Kasumi-1 (cell line): ENCODE data around the gene MBP.

Source experiments
- DNase-seq, 2 experiments: peaks; one replicate each; lab custom pipeline; 2025; lab: John Stamatoyannopoulos, UW

MBP gene

GRCh38 chr18:77151033-77151771, 18.6 kb upstream of the MBP start:
- no peak for DNase-seq

GRCh38 chr18:77150588-77150987, 18.0 kb upstream of the MBP start:
- no peak for DNase-seq

DNA sequence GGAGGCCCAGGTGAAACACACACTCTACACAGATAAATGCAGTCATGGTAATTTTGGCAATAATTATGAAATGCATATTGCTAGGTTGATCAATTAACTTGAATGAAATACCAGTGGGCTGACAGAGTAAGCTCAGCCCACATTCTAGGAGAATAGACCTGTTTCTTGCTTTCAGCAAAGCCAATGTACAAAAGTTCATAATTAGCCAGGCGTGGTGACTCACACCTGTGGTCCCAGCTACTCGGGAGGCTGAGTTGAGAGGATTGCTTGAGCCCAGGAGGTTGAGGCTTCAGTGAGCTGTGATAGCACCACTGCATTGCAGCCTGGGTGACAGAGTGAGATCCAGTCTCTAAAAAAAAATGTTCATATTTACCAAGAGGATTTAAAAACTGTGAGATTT, 15.7 kb upstream of the MBP start:
- no peak for DNase-seq

- DNase-seq: peak; percentile 68 to 76
Observed at GRCh38 chr18:77147418-77147852, 14.9 kb upstream of the MBP start.

GRCh38 chr18:77146249-77147080, 13.9 kb upstream of the MBP start:
- no peak for DNase-seq

- DNase-seq: no peak
Observed at GRCh38 chr18:77145364-77145901, 12.8 kb upstream of the MBP start.

- no peak for DNase-seq
Observed at GRCh38 chr18:77144451-77145118, 12.0 kb upstream of the MBP start.

- no peak for DNase-seq
Observed at GRCh38 chr18:77144046-77144445, 11.5 kb upstream of the MBP start.

DNA sequence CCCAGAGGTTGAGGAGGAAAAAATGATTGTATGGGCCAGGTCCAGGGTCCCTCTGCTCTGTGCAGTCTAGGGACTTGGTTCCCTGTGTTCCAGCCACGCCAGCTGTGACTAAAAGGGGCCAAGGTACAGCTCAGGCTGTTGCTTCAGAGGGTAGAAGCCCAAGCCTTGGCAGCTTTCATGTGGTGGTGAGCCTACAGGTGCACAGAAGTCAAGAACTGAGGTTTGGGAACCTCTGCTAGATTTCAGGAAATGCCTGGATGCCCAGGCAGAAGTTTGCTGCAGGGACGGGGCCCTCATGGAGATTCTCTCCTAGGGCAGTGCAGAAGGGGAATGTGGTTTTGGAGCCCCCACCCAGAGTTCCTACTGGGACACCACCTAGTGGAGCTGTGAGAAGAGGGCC, 10.6 kb upstream of the MBP start:
- no peak for DNase-seq

DNA sequence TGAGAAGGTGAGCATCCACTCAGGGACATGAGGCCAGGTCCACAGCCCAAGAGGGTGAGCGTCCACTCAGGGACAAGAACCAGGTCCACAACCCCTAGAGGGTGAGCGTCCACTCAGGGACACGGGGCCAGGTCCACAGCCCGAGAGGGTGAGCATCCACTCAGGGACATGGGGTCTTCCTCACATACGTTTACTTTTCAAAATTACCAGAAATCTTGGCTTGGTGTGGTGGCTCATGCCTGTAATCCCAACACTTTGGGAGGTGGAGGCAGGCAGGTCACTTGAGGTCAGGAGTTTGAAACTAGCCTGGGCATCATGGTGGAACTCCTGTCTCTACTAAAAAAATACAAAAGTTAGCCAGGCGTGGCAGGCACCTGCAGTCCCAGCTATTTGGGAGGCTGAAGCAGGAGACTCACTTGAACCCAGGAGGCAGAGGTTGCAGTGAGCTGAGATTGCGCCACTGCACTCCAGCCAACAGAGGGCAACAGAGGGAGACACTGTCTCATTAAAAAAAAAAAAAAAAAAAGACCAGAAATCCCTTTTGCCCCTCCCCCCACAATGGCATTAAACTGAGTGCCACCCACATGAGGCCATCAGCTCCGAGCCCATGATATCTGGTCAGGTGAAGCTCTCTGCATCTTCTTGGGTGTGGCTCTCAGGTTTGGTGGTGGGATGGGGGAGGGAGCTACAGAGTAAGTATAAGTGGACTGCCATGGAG, 9.0 kb upstream of the MBP start:
- DNase-seq: no peak

DNA sequence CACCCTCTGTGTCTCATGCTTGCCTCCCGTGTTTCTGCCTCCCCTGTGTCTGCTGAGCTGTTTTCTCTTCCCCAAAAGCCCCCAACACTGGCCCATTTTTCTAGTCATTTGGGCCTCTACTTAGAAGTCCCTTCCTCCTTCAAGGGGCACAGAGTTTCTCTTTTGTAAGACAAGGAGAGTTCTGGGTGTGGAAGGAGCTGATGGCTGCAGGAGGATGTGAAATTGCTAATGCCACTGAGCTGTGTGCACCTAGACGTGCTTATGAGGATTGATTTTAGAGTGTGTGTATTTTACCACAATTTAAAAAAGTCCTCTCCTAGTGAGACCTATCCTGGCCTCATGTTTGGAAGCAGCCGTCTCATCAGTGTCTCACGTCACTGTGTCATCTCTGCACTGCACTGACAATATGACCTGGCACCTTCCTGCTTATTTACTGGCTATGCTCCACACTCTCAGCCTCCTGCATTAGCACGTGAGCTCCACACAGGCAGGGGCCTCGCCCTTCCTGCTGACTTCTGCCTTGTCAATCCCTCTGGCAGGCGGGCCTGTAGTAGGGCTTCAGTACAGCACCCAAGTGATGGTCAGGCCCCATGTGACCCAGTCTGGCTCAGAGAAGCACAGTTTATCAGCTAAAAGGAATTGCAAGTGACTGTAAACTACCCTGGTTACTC, 8.0 kb upstream of the MBP start:
- no peak for DNase-seq

DNA sequence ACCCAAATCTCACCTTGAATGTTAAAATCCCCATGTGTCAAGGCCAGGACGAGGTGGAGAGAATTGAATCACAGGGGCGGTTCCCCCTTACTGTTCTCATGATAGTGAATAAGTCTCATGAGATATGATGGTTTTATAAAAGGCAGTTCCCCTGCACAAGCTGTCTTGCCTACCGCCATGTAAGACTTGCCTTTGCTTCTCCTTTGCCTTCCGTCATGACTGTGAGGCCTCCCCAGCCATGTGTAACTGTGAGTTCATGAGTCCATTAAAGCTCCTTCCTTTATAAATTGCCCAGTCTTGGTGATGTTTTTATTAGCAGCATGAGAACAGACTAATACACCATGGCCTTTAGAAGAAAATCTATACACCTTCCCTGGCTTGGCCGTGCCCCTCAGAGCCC, 7.4 kb upstream of the MBP start:
- no peak for DNase-seq

- DNase-seq: no peak
Observed at GRCh38 chr18:77139619-77140018, 7.0 kb upstream of the MBP start.

DNA sequence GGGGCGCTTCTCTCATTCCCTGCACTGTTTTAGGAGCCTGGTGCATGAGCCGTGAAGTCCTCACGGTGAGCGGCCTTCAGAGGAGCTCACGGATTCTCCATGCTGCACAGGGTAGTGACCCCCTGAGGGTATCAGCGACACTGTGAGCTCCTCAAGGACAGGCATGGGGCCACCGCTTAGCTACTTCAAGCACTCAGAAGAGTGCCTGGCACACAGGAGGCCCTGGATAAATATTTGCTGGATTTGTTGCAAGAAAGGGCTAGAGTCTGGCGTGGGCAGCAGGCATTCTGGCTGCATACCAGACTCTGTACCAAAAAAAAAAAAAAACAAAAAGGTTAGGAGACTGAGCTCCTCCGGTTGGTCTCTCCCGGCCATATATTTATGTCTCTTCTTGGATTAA, 5.7 kb upstream of the MBP start:
- no peak for DNase-seq

GRCh38 chr18:77137851-77138250, 5.3 kb upstream of the MBP start:
- DNase-seq: no peak

DNA sequence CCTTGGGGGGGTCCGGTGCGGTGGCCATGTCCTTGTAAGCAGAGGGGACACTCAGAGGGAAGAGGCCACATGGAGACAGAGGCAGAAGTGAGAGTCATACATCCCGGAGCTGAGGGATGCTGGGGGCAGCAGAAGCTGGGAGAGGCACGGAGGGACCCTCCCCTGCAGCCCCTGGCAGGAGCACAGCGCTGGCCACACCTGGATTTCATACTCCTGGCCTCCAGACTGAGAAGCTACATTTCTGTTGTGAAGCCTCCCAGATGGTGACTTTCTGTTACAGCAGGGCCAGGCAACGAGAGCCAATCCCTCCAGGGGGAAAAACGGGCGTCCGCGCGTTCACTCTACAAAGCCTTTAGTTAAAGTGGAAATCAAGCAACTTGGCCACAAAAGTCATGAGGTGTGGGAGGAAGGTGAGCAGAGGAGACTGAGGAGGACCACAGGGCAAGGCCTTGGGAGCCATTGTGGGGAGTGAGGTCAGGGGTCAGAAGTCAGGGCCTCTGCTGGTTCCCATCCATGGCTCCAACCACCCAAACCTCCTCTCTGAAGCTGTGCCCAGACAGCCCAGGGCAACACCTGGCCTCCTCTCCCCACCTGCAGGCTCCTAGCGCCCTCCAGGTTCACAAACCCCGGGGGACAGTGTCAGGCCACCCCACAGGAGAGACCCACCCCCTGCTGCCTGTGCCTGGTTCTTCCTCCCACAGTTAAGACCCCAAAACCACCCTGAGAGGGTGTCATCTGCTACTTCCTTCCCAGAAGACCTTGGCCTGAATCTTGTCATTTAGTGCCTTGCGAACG, 4.5 kb upstream of the MBP start:
- DNase-seq: no peak

- DNase-seq: no peak
Observed at GRCh38 chr18:77136076-77136718, 3.6 kb upstream of the MBP start.

DNA sequence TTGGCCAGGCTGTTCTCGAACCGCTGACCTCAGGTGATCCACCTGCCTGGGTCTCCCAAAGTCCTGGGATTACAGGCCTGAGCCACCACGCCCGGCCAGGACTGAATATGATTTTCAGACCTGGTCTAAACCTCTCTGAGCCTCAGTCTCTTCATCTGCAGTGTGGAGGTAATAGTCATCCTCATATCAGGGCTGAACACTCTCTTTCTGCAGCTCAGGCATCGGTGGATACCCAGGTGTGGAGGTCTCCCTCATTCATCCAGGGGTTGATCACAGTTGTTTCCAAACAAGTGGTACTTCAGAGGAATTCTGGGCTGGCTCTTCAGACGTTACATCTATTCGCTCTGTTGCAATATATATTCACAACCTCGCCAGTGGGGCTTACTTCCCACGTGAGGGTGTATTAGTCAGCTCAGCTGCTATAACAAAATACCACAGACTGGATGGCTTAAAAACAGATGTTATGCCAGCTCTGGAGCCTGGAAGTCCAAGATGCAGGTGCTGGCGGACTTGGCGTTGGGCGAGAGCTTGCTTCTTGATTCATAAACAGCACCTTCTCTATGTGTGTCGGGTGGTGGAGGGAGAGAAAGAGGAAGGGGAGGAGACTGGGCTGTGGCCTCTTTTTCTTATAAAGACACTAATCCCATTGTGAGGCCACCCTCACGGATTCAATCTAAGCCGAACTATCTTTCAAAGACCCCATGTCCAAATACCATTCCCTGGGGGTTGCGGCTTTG, 2.9 kb upstream of the MBP start:
- no peak for DNase-seq

DNA sequence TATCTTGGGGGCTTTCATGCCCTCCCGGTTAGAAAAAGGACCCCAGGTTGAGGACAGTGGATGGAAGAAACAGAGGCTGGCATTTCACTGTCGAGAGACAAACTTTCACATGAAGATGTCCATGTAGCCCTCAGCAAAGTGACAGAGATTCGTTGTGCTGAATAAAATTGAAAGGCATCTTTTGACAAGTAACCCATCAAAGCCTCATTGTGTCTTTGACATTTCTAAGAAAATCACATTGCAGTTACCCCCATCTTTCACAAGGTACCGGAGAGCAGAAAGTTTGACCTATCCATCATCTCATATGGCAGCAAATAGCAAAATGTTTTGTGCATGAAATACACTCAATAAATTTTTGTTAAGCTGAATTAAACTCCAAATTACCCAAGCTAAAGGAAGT, 2.0 kb upstream of the MBP start:
- no peak for DNase-seq
